Measurements from ENCODE around the gene MC5R. TPM values are rescaled to one million over a fixed set of nuclear protein-coding genes. Genes with fewer than 3 reads are reported as not detected.
"Not testable (repeated sequence)": the region's sequence is repeated elsewhere in the genome, so short reads cannot be mapped to it uniquely, and the experiment has no call there.

The MC5R gene
- total RNA-seq, 1 experiment from 2014 or later, result not detected

GRCh38 chr18:13836559-13836958 lies 12.6 kb downstream of the MC5R start:
- no peak for DNase-seq (ENCODE audit: low read depth)

DNA sequence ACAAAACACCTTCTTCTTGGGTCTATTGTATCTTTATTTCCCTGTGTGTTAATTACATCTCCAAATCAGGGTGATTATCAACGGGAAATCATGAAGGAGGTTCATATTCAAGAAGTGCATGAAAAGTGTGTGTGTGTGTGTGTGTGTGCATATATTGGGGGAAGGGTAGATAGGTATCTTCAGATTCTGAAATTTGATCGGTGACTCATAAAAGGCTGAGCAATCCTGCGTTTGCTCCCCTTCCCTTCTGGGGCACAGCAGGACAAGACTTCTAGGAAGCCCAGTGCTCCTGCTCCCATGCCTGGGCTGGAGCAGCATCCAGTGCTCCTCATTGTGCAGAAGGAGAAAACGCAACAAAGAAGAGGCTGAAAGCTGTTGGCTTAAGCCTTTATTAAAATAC lies 25.8 kb downstream of the MC5R start:
- no peak for DNase-seq (ENCODE audit: low read depth)

DNA sequence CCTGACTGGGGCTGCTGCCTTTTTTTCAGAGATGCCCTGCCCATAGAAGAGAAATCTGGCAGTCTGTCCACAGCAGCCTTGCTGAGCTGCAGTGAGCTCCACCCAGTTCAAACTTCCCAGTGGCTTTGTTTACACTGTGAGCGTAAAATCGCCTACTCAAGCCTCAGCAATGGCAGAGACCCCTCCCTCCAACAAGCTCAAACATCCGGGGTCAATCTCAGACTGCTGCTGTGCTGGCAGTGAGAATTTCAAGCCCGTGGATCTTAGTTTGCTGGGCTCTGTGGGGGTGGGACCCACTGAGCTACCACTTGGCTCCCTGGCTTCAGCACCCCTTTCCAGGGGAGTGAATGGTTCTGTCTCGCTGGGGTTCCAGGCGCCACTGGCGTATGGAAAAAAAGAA lies 38.9 kb downstream of the MC5R start:
- not testable (repeated sequence) for DNase-seq (ENCODE audit: low read depth)

DNA sequence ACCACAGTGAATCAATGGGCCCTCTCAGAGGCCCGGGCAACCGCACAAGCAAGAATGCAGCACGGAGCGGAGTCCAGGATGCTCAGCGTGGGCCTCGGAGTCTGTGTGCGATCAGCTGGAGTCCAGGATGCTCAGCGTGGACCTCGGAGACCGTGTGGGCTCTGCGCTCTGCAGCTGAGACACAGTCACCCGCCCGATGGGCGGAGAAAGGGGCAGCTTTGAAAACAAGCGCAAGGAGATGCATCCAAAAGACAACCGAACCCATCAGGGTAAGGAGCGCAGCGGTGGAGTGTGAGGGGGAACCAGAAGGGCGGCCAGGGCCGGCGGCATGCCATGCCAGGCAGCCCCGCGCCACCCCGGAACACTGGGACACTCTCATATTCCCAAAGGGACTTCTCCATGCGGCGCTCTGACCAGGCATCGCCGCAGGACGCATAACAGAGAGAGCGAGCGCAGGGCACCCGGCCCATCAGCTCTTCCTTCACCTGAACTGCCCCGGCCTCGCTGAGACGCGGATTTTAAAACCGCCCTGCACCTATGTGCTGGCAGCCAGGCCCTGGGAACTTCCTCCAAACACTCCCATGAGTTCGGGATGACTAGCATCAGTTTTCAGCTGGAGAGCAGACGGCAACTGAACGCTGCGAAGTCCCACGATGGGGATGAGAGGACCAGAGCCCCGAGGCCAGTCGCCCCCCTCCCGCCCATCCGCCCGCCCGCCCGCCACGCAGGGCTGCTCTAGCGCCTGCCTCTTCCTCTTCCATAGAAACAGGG lies 44.7 kb downstream of the MC5R start:
- DNase-seq (ENCODE audit: low read depth), result no peak

- no peak for DNase-seq (ENCODE audit: low read depth)
Measured at GRCh38 chr18:13871701-13872100, 47.8 kb downstream of the MC5R start.

- no peak for DNase-seq (ENCODE audit: low read depth)
Measured at GRCh38 chr18:13872373-13872772, 48.4 kb downstream of the MC5R start.

GRCh38 chr18:13872932-13873331 lies 49.0 kb downstream of the MC5R start:
- no peak for DNase-seq (ENCODE audit: low read depth)

DNA sequence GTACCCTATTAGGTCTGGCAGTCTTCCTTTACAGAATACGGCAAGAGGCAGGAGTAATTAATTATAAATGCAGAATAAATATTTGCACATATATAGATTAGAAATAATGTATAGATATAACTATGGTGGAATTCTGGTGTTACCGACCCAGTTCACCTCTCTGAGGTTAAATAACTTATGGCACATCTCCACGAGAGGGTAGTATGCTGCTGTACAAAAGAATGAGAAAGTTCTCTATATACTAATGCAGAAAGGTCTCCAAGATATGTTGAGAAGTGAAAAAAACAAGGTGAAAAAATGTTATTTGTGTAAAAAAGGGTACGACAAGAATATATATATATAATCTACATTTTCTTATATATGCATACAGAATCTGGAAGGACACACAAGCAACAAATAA lies 50.6 kb downstream of the MC5R start:
- DNase-seq (ENCODE audit: low read depth), result no peak

Other genes with a start within 250 kb of the MC5R start
- gene FAM210A, start 97.6 kb upstream of the MC5R start, total RNA-seq (2014; rRNA removed; shearing (Covaris generic)), result 30.2 and 33.0 TPM in 2 replicates
- gene RNMT, start 97.5 kb upstream of the MC5R start, total RNA-seq (2014; rRNA removed; shearing (Covaris generic)), result 16.5 and 21.0 TPM in 2 replicates
- gene MC2R, start 91.4 kb downstream of the MC5R start, total RNA-seq (2014; rRNA removed; shearing (Covaris generic)), result not detected in 2 replicates